Measurements from ENCODE around the gene DFFA. TPM values are rescaled to one million over a fixed set of nuclear protein-coding genes. Genes with fewer than 3 reads are reported as not detected.

DFFA gene
- polyA plus RNA-seq (2013), result 37.3 and 37.9 TPM in 2 replicates

DNA sequence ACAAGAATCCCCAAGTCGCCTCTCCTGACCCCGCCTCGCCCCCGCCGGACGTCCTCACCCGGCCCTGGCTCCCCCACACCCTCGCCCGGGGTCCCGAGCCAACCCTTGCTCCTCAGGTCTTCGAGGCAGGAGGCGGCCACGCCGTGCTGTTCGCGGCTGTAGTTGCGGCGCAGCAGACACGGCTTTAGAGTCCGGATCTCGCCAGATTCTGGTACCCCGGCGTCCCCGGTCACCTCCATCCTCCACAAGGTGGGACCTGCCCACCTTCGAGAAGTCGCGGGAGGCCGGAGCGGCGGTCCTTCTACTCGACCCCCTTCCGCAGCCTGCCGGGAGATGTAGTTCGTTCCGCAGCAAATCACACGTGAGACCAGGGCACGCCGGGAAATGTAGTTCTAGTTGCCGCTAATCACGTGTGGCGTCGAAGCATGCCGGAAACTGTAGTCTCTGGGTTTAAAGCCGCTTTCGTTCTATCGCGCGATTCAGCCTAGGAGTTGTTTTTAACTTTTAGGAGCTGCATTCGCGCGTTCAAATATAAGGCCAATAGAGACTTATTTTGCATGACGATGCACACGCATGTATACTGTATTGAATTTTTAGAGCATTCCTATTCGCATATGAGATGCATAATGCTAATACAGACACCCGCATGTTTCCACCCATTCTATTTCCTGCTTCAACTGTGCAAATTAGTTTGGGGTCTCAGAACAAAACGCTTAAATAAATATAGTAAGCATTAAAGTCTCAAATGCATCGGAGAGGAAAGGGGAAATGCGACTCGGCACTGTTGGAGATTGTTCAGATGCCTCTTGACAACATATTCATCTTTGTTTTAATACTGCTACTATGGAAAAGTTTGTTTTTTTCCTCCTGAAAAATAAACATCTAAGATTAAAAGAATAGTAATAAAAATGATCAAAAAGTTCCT lies at the start of gene DFFA:
TSS of gene DFFA (minus strand) at position 310 of the 925 bp plus-strand sequence. CDS start at position 239, 71 bp downstream.
- peaks cover 13% of the 10 kb centered on the region for H3K79me1 ChIP-seq (ENCODE audit: low read length)
- H4K91ac ChIP-seq (ENCODE audit: low read depth, low read length), result peak within 1 kb of the TSS; percentile 33
- H2BK12ac ChIP-seq (ENCODE audit: low read length), result no peak within 1 kb of the TSS
- peak within 1 kb of the TSS; percentile 61 for H2AFZ ChIP-seq (ENCODE audit: insufficient read depth, low read length, poor library complexity)
- peak within 1 kb of the TSS; percentile 13 for H3K4ac ChIP-seq (ENCODE audit: low read depth, low read length)
- H3K36me3 ChIP-seq (ENCODE audit: control insufficient read depth in 1 of 2, insufficient read depth in 2 of 2, low read length in 2 of 2), result peaks cover 9 to 13% of the 10 kb centered on the region in 2 experiments
- no peaks in the 10 kb centered on the region for H3K27me3 ChIP-seq (ENCODE audit: insufficient read depth, low read length)
- H3K18ac ChIP-seq (ENCODE audit: low read length), result no peak within 1 kb of the TSS
- peaks cover 11% of the 10 kb centered on the region for H3K79me2 ChIP-seq (ENCODE audit: control insufficient read depth, insufficient read depth, low read length, poor library complexity)
- DNase-seq, result peak; percentile 94 to 97
- peak within 1 kb of the TSS; percentile 70 for H4K8ac ChIP-seq (ENCODE audit: low read depth, low read length)
- H2AK5ac ChIP-seq (ENCODE audit: low read length), result no peak within 1 kb of the TSS
- H3K4me3 ChIP-seq (ENCODE audit: low read depth, low read length), result peak within 1 kb of the TSS; percentile 83
- peaks cover 4% of the 10 kb centered on the region in 2 experiments for H3K4me1 ChIP-seq (ENCODE audit: control insufficient read depth in 1 of 2, insufficient read depth in 2 of 2, low read length in 2 of 2)
- H3K9ac ChIP-seq (ENCODE audit: low read length), result peak within 1 kb of the TSS; percentile 35
- WGBS (ENCODE audit: extremely low coverage, insufficient coverage, insufficient read length), result no CpG with 5 or more reads among the region's 59 CpGs
- H3K9me3 ChIP-seq (ENCODE audit: insufficient read depth, low read depth, low read length), result no peaks in the 10 kb centered on the region
- peak within 1 kb of the TSS; percentile 68 for H3K4me2 ChIP-seq (ENCODE audit: low read length)
- H3K23ac ChIP-seq (ENCODE audit: low read length), result no peak within 1 kb of the TSS
- H4K12ac ChIP-seq (ENCODE audit: low read depth, low read length), result peak within 1 kb of the TSS; percentile 54
- peak within 1 kb of the TSS; percentile 9 for H2BK5ac ChIP-seq (ENCODE audit: low read depth, low read length, poor library complexity)
- H2BK120ac ChIP-seq (ENCODE audit: insufficient read depth, low read length, poor library complexity), result no peak within 1 kb of the TSS
- peak within 1 kb of the TSS; percentile 30 for H3K27ac ChIP-seq (ENCODE audit: low read depth, low read length)
- peak within 1 kb of the TSS; percentile 45 for H3K14ac ChIP-seq (ENCODE audit: low read length)

DNA sequence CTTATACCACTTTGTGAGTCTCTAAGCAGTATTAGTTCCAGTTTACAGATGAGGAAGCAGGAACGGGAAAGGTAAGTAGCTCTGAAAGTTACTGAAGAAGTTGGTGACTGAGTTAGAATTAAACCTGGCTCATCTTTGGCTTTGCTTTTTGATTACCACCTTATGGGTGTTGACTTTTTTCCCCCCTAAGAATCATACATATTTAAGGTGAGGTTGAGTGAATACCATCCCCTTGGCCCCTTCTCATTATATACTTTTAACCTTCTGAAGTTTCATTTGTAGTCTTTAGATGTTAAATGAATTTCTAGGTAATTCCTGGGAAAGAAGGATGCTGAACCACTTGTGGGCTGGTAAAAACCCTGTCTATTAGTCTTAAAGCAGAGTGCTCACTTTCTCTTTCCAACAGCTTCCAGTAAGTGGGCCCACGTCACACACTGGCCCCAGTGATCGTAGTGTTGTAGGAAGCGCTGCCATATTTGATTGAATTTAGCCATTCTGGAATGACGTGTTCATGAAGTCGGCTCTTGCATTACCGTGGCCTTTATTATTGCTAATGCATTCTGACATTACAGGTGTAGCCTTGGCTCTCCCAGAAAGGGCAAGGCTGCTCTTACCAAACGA lies 49.3 kb upstream of the DFFA start:
- no peak overlapping the region for H3K9ac ChIP-seq (ENCODE audit: low read length)
- no peak overlapping the region for H2BK120ac ChIP-seq (ENCODE audit: insufficient read depth, low read length, poor library complexity)
- no peak overlapping the region for H3K4ac ChIP-seq (ENCODE audit: low read depth, low read length)
- H2AK5ac ChIP-seq (ENCODE audit: low read length), result no peak overlapping the region
- H3K4me2 ChIP-seq (ENCODE audit: low read length), result no peak overlapping the region
- peaks cover 6 to 12% of the 10 kb centered on the region in 2 experiments for H3K4me1 ChIP-seq (ENCODE audit: control insufficient read depth in 1 of 2, insufficient read depth in 2 of 2, low read length in 2 of 2)
- no peak overlapping the region for H2BK12ac ChIP-seq (ENCODE audit: low read length)
- H4K8ac ChIP-seq (ENCODE audit: low read depth, low read length), result no peak overlapping the region
- H3K14ac ChIP-seq (ENCODE audit: low read length), result no peak overlapping the region
- no peak for DNase-seq
- H2AFZ ChIP-seq (ENCODE audit: insufficient read depth, low read length, poor library complexity), result no peak overlapping the region
- no peak overlapping the region for H3K23ac ChIP-seq (ENCODE audit: low read length)
- H3K79me1 ChIP-seq (ENCODE audit: low read length), result no peaks in the 10 kb centered on the region
- H4K91ac ChIP-seq (ENCODE audit: low read depth, low read length), result no peak overlapping the region
- H3K27me3 ChIP-seq (ENCODE audit: insufficient read depth, low read length), result no peaks in the 10 kb centered on the region
- no peaks in the 10 kb centered on the region for H3K79me2 ChIP-seq (ENCODE audit: control insufficient read depth, insufficient read depth, low read length, poor library complexity)
- H4K12ac ChIP-seq (ENCODE audit: low read depth, low read length), result no peak overlapping the region
- H2BK5ac ChIP-seq (ENCODE audit: low read depth, low read length, poor library complexity), result no peak overlapping the region
- no peak overlapping the region for H3K27ac ChIP-seq (ENCODE audit: low read depth, low read length)
- peaks cover 2% of the 10 kb centered on the region for H3K9me3 ChIP-seq (ENCODE audit: insufficient read depth, low read depth, low read length)
- no peak overlapping the region for H3K18ac ChIP-seq (ENCODE audit: low read length)
- H3K4me3 ChIP-seq (ENCODE audit: low read depth, low read length), result no peak overlapping the region
- H3K36me3 ChIP-seq (ENCODE audit: control insufficient read depth in 1 of 2, insufficient read depth in 2 of 2, low read length in 2 of 2), result no peaks in the 10 kb centered on the region
- WGBS (ENCODE audit: extremely low coverage, insufficient coverage, insufficient read length), result no CpG with 5 or more reads among the region's 8 CpGs

- no peak overlapping the region for H4K12ac ChIP-seq (ENCODE audit: low read depth, low read length)
- H3K4me2 ChIP-seq (ENCODE audit: low read length), result no peak overlapping the region
- H2BK12ac ChIP-seq (ENCODE audit: low read length), result no peak overlapping the region
- no peak overlapping the region for H3K4me3 ChIP-seq (ENCODE audit: low read depth, low read length)
- peaks cover 2% of the 10 kb centered on the region for H3K9me3 ChIP-seq (ENCODE audit: insufficient read depth, low read depth, low read length)
- no peak overlapping the region for H2AFZ ChIP-seq (ENCODE audit: insufficient read depth, low read length, poor library complexity)
- peaks cover 10 to 16% of the 10 kb centered on the region in 2 experiments for H3K4me1 ChIP-seq (ENCODE audit: control insufficient read depth in 1 of 2, insufficient read depth in 2 of 2, low read length in 2 of 2)
- no peak overlapping the region for H4K8ac ChIP-seq (ENCODE audit: low read depth, low read length)
- H3K79me2 ChIP-seq (ENCODE audit: control insufficient read depth, insufficient read depth, low read length, poor library complexity), result no peaks in the 10 kb centered on the region
- no peaks in the 10 kb centered on the region for H3K36me3 ChIP-seq (ENCODE audit: control insufficient read depth in 1 of 2, insufficient read depth in 2 of 2, low read length in 2 of 2)
- no peaks in the 10 kb centered on the region for H3K79me1 ChIP-seq (ENCODE audit: low read length)
- H2BK120ac ChIP-seq (ENCODE audit: insufficient read depth, low read length, poor library complexity), result no peak overlapping the region
- H3K27me3 ChIP-seq (ENCODE audit: insufficient read depth, low read length), result no peaks in the 10 kb centered on the region
- no peak overlapping the region for H2AK5ac ChIP-seq (ENCODE audit: low read length)
- H4K91ac ChIP-seq (ENCODE audit: low read depth, low read length), result no peak overlapping the region
- no peak for DNase-seq
- H3K27ac ChIP-seq (ENCODE audit: low read depth, low read length), result no peak overlapping the region
- H3K14ac ChIP-seq (ENCODE audit: low read length), result no peak overlapping the region
- no peak overlapping the region for H2BK5ac ChIP-seq (ENCODE audit: low read depth, low read length, poor library complexity)
- H3K23ac ChIP-seq (ENCODE audit: low read length), result no peak overlapping the region
- H3K18ac ChIP-seq (ENCODE audit: low read length), result no peak overlapping the region
- H3K9ac ChIP-seq (ENCODE audit: low read length), result no peak overlapping the region
- no peak overlapping the region for H3K4ac ChIP-seq (ENCODE audit: low read depth, low read length)
- no CpG with 5 or more reads among the region's 1 CpG for WGBS (ENCODE audit: extremely low coverage, insufficient coverage, insufficient read length)
Measured at GRCh38 chr1:10520952-10521351, 48.6 kb upstream of the DFFA start.

DNA sequence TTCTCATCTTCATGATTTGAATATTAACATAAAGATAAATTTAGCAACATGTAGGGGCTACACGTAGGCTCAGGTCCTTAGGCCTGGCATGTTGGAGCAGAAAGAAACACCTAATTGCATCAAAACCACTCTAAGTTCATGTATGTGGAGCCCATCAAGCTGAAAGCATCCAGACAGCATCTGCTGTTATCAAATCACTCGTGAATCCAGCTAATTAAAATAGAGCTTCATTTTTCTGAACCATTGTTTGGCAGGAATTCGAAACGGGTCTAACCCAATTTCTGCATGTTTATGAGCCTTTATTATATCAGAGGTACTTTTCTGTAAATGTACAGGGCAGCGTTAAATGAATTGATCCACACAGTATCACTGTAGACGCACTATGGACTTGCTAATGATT lies 48.2 kb upstream of the DFFA start:
- H3K4ac ChIP-seq (ENCODE audit: low read depth, low read length), result no peak overlapping the region
- no CpG with 5 or more reads among the region's 6 CpGs for WGBS (ENCODE audit: extremely low coverage, insufficient coverage, insufficient read length)
- H4K12ac ChIP-seq (ENCODE audit: low read depth, low read length), result no peak overlapping the region

More for the DNA sequence above, 48.2 kb upstream of the DFFA start:
- Histone ChIP-seq H3K18ac (ENCODE audit: low read length) (no peak overlapping the region), H3K4me2 (ENCODE audit: low read length) (no peak overlapping the region), H3K79me2 (ENCODE audit: control insufficient read depth, insufficient read depth, low read length, poor library complexity) (no peaks in the 10 kb centered on the region), H2AK5ac (ENCODE audit: low read length) (no peak overlapping the region), H3K27me3 (ENCODE audit: insufficient read depth, low read length) (no peaks in the 10 kb centered on the region), H2BK120ac (ENCODE audit: insufficient read depth, low read length, poor library complexity) (no peak overlapping the region), H3K4me3 (ENCODE audit: low read depth, low read length) (no peak overlapping the region), H3K23ac (ENCODE audit: low read length) (no peak overlapping the region), H2AFZ (ENCODE audit: insufficient read depth, low read length, poor library complexity) (no peak overlapping the region), H3K36me3 (ENCODE audit: control insufficient read depth in 1 of 2, insufficient read depth in 2 of 2, low read length in 2 of 2) (no peaks in the 10 kb centered on the region), H2BK5ac (ENCODE audit: low read depth, low read length, poor library complexity) (no peak overlapping the region), H3K79me1 (ENCODE audit: low read length) (no peaks in the 10 kb centered on the region), H3K14ac (ENCODE audit: low read length) (no peak overlapping the region), H3K9me3 (ENCODE audit: insufficient read depth, low read depth, low read length) (peaks cover 2% of the 10 kb centered on the region), H4K91ac (ENCODE audit: low read depth, low read length) (no peak overlapping the region), H2BK12ac (ENCODE audit: low read length) (no peak overlapping the region), H3K27ac (ENCODE audit: low read depth, low read length) (no peak overlapping the region), H4K8ac (ENCODE audit: low read depth, low read length) (no peak overlapping the region), H3K4me1 (ENCODE audit: control insufficient read depth in 1 of 2, insufficient read depth in 2 of 2, low read length in 2 of 2) (peaks cover 10 to 18% of the 10 kb centered on the region in 2 experiments), H3K9ac (ENCODE audit: low read length) (no peak overlapping the region)
- DNase-seq, result no peak
